HG03439 (cell line): ENCODE data around the gene ZNF407.

Experiments
- ATAC-seq: cut with Tn5 transposase; IDR thresholded peaks from one replicate; pipeline ENCODE4 v1.9.1; 2021; ENCODE audit warnings: mild to moderate bottlenecking, moderate library complexity; ENCODE audit not compliant: unreplicated experiment

The ZNF407 gene

DNA sequence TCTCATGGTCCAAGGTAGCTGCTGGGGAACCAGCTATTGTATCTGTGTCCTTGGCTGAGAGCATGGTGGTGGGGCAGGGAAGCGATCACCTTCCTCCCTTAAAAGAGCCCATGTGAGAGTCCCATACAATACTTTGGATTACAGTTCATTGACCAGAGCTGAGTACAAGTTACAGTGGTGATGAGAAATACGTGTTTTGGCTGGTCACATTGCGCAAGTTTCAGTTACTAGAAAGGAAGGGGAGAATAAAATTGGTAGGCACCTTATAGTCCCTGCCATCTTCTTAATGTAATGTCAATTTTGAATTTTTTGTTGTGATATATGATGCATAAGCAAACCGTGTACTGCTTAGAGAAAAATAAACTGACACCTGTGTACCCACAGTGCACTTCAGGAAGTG is 67.7 kb downstream of the ZNF407 start:
- no peak for ATAC-seq

DNA sequence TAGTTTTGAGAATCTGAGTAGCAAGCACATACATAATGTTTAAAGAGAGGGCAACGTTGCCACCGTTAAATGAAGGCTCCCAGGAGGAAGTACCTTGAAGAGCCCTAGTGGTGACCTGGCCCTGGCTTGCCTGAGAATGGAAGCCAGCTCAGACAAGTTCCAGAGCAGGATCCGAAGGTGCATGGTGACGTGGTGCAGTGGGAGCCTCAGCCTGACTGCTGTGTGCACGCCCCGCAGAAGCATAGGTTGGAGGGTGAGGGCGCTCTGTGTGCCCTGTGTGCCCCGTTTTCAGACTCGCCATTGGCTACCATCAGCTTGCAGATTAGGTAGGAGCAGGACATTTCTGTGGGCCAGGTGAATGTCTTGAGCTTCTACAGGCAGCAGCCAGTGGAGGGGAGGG is 68.2 kb downstream of the ZNF407 start:
- no peak for ATAC-seq

DNA sequence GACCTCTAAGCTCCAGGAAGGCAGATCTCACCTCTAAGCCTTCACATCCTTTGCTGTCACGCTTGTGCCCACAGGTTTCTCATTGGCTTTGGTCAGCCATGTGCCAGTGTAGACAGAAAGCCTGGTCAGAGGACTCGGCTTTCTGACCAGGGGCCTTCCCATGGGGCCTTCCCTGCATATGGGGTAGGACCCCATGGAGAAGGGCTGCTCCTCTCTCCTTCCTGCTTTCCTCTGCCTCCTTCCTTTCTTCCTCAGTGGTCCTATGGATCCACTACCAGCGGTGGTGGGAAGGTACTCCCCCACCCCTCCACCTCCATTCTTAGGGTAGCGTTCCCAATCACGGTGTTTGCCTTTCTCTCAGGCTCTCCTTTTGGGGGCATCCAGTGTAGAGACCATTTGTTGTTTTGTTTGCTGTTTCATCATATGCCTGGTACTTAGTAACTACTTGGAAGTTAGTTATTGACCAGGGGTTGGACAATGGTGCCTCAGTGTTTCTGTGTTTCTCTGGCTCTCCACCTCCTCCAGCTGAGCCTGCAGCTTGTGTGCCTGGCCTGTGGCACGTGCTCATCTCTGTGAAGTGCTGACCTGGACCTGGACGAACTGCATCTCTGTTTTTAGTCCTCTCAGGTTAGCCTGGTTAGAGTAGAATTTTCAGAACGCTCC is 71.6 kb downstream of the ZNF407 start:
- ATAC-seq: no peak

DNA sequence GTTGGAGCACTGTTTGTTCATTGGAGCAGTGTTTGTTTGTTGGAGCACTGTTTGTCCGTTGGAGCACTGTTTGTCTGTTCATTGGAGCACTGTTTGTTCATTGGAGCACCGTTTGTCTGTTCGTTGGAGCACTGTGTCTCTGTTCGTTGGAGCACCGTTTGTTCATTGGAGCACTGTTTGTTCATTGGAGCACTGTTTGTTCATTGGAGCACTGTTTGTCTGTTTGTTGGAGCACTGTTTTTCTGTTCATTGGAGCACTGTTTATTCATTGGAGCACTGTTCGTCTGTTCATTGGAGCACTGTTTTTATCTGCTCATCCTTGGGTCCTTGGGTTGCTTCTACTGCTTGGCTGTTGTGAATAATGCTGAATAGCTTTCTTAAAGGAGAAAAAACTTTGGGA is 74.7 kb downstream of the ZNF407 start:
- ATAC-seq: no peak

DNA sequence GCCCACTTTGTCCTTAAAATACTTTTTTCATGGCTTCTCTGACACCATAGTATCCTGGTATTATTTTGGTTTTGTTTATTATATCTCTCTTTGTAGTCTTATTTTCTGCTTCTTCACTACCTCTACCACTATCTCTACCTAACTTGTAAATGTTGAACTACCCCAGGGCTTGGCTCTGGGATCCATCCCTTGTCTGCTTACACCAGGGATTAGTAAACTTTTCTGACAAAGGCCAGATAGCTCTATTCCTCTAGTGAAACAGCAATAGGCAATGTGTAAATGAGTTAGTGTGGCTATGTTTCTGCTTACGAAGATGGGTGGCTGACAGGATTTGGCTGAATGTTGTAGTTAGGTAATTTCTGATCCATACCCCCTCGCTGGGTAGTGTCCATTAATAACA is 76.8 kb downstream of the ZNF407 start:
- ATAC-seq: no peak

GRCh38 chr18:74679006-74679678 is 81.5 kb downstream of the ZNF407 start:
- ATAC-seq: peak; percentile 64

DNA sequence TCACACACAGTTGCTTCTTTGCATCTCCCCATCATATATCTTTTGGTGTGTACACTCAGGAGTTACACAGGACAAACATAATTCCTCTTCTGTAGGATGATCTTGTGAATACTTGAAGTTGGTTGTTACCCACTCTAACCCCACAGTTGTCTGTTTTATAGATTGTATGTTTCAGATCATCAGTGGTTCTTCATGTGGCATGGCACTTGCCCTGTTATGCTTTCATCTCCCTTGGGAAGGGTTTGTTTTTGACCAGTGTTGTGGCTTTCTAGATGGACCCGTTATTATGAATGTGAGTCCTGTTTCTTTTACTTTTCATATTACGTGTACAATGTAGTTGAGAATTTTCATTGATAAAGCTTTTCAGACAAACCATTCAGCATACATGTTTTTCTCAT is 82.0 kb downstream of the ZNF407 start:
- peak; percentile 16 for ATAC-seq

DNA sequence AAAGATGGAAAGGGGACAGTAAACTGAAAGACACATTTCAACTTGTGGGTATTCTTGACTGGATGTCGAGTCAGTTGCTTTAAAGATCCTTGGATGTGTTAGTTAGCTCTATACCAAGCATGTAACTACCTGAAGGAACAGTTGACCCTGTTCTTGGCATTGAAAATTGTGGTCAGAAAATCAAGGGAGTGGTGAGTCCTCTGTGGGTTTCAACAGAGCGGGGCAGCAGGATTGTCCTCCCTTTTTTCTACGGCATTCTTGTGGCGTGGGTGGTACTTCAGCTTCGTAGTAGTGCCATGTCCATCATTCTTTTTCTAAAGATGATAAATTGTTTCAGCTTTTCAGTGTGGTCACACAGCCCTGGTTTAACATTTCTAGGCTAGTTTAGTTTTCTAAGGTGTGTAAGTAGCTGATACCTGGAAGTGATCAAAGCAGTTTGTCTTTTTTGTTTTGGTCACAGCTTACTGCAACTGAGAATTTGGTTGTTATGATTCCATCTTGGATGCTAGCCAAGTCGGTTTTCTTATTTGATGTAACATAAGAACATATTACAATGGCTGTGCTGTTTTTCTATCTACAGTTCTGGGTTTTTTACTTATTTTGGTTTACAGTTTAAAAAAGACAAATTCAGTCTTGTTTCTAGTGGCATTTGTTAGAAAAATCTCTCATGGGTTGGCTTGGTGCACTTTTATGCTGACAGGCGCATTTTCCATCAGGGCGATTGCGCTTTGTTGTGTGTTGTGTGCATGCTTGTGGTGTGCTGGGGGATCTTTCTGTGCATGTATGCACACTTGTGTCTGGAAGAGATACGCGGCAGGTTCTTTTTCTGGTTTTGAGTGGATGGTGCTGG is 84.7 kb downstream of the ZNF407 start:
- ATAC-seq: no peak

DNA sequence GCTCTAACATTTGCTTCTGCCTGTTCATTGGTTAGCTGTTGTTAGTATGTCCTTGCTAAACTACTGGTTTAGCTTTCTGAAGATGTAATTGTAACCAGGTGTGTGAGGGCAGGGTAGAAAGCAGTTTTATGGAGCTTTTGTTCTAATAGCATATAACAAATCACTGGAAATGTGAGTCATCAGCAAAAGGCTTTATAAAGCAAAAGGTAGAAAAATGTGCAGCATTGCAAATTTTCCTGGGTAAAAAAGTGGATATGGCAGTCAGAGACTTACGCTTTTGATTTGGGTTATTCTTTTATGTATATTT is 85.3 kb downstream of the ZNF407 start:
- no peak for ATAC-seq

- no peak for ATAC-seq
These were observed 85.9 kb downstream of the ZNF407 start for GRCh38 chr18:74683573-74683972.

DNA sequence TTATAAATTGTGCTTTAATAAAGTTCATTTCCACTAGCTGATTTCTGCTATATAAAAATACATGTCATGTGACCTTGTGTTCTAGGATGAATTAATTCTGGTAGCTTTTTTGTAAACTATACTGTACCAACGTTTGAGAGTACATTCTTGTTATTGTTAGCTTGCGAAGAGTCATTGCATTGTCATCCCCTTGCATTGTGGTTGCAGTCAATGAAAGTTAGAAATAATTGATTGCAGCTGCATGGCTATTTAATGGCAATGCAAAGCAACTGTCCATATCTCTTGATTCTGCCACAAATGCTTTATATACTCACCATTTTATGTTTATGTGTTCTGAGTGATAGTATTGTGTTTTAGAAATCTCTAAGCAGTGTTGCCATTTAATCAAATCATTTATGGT is 91.6 kb downstream of the ZNF407 start:
- ATAC-seq: no peak

DNA sequence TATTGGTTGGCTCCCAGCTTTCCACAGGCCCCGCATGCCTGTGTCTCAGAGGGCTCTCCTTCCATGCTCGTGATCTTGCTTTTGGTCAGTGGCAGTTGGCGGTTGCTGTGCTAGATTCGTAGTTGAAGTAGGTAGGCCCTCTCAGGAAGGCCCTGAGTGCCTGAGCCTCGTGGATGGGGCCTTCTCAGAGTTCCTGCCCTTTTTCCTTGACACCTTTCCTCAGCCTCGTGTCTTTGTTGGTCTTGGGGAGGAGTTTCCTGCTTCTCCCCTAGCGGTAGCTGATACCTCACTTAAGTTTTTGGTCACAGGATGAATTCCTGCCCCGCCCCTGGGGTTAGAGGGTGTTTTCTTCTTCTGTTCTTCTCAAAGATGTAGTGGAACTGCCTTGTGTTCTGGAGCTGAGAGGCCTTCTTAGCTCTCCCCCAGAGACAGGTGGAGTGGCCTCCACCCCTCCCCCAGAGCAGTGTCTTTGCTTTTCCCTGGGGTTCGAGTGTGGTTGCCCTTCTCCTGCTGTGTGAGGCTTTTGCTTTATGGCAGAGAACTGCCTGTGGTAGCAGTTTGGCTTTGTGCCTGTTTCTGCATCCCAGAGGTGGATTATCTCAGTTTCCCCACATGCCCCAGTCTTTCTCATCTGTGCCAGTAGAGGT is 94.8 kb downstream of the ZNF407 start:
- ATAC-seq: no peak

DNA sequence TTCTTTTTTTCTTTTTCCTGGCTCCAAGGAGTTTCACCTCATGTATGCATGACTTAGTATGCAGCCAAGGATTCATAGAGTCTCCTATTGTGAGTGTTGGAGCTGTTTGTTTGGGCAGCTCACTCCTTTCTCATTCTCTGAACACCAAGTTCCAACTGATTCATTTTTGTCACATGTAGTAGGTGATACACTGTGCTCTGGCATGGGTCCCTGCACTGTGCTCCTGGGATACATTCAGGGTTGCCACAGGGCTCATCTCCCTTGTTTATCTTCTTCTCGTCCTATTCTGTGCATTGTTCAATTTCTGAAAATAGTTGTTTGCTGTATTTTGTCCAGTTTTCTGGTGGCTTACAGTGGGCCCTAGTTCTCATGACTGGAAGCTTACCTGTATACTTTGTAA is 96.8 kb downstream of the ZNF407 start:
- no peak for ATAC-seq

GRCh38 chr18:74695170-74695569 is 97.5 kb downstream of the ZNF407 start:
- no peak for ATAC-seq

- ATAC-seq: no peak
These were observed 101.2 kb downstream of the ZNF407 start for GRCh38 chr18:74698881-74699280.

GRCh38 chr18:74699455-74699854 is 101.8 kb downstream of the ZNF407 start:
- ATAC-seq: no peak

GRCh38 chr18:74702950-74703349 is 105.3 kb downstream of the ZNF407 start:
- ATAC-seq: no peak

- no peak for ATAC-seq
These were observed 110.5 kb downstream of the ZNF407 start for GRCh38 chr18:74708169-74708568.

GRCh38 chr18:74709452-74709851 is 111.8 kb downstream of the ZNF407 start:
- ATAC-seq: no peak

- no peak for ATAC-seq
These were observed 116.5 kb downstream of the ZNF407 start for GRCh38 chr18:74714120-74714519.

GRCh38 chr18:74714791-74715190 is 117.1 kb downstream of the ZNF407 start:
- ATAC-seq: no peak

GRCh38 chr18:74715306-74715705 is 117.6 kb downstream of the ZNF407 start:
- no peak for ATAC-seq
